IPS DF 6.9 (cell line): ENCODE measurements around the gene DCAF4L1.

ENCODE experiments used
- DNase-seq: peaks from one replicate; pipeline ENCODE4 v3.0.0-alpha.2; 2013; ENCODE audit warnings: low read depth, low spot score
- H3K27ac ChIP-seq: one replicate; pipeline ENCODE4 v1.5.1; 2013; ENCODE audit warnings: low read length, control low read depth
- H3K27me3 ChIP-seq: 2 replicates; pipeline ENCODE4 v1.6.1; 2013; ENCODE audit warnings: mild to moderate bottlenecking, low read length; ENCODE audit not compliant: control insufficient read depth, insufficient read depth
- H3K36me3 ChIP-seq: 2 replicates; pipeline ENCODE4 v1.6.1; 2013; ENCODE audit warnings: low read length; ENCODE audit not compliant: control insufficient read depth, insufficient read depth
- H3K4me1 ChIP-seq: 2 replicates; pipeline ENCODE4 v1.6.1; 2013; ENCODE audit warnings: low read length; ENCODE audit not compliant: control insufficient read depth, insufficient read depth
- H3K4me3 ChIP-seq: 2 replicates; pipeline ENCODE4 v1.5.1; 2013; ENCODE audit warnings: mild to moderate bottlenecking, low read length
- H3K9me3 ChIP-seq: 2 replicates; pipeline ENCODE4 v1.6.1; 2013; ENCODE audit warnings: low read length, inconsistent platforms; ENCODE audit not compliant: control insufficient read depth, insufficient read depth
- WGBS: extraction: QIAGEN DNeasy Blood & Tissue Kit; methylation state at CpG from one replicate; pipeline ENCODE4 v1.1.7; 2013; ENCODE audit warnings: mixed read lengths, missing lambda C conversion rate; ENCODE audit not compliant: insufficient read length, insufficient coverage; 5-methylcytosine and 5-hydroxymethylcytosine counted together

Gene DCAF4L1, protein sequence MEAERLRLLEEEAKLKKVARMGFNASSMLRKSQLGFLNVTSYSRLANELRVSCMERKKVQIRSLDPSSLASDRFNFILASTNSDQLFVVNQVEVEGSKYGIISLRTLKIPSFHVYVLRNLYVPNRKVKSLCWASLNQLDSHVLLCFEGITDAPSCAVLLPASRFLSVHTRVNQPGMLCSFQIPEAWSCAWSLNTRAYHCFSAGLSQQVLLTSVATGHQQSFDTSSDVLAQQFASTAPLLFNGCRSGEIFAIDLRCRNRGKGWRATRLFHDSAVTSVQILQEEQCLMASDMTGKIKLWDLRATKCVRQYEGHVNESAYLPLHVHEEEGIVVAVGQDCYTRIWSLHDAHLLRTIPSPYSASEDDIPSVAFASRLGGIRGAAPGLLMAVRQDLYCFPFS

DNA sequence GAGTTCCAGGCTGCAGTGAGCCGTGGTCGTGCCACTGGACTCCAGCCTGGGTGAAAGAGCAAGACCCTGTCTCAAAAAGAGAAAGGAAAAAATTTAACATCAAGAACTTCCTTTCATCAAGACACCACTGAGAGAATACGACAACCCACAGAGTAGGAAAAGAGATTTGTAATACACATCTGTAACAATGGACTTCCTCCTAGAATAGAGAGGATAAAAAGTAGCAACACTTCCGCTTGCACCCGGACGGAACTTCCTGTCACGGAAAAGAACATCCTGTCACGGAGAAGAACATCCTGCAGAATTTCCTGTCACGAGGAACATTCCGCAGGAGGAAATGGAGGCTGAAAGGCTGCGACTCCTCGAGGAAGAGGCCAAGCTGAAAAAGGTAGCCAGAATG lies at the start of gene DCAF4L1:
TSS of gene DCAF4L1 (plus strand) at position 301 of the 400 bp plus-strand sequence. CDS start at position 338, 37 bp downstream.
- no CpG with 5 or more reads among the region's 12 CpGs for WGBS
- H3K36me3 ChIP-seq = no peaks in the 10 kb centered on the region
- H3K9me3 ChIP-seq = no peaks in the 10 kb centered on the region
- DNase-seq = no peak
- no peaks in the 10 kb centered on the region for H3K27me3 ChIP-seq
- H3K27ac ChIP-seq = no peak within 1 kb of the TSS
- peaks cover 4% of the 10 kb centered on the region for H3K4me1 ChIP-seq
- H3K4me3 ChIP-seq = no peak within 1 kb of the TSS

DNA sequence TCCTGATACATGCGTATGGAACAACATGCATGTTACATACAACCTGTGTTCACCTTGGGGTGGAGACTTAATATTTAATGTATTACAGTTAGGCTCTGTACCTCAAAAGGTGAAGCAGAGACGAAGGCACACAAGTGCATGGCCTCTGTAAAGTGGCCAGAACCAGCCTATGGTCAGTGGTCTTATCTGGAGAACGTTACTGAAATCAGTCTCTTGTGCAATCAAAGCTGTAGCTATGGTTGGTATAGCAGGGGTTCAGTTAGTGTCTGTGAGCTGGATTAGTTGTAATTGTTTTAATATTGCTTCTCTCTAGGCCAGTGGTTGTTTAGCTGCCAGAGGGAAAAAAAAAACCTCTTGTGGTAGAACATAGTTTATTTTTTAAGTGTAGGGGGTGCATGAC lies 48.6 kb upstream of the DCAF4L1 start:
- no CpG with 5 or more reads among the region's 3 CpGs for WGBS

GRCh38 chr4:41933997-41934503 lies 47.5 kb upstream of the DCAF4L1 start:
- 0 out of 2 replicates have a peak, but pooled peaks cover under 1% of the 10 kb centered on the region for H3K36me3 ChIP-seq
- WGBS = no CpG with 5 or more reads among the region's 10 CpGs
- H3K4me1 ChIP-seq = peaks cover 5% of the 10 kb centered on the region; the same call in 1 of the 2 replicates
- no peak for DNase-seq
- no peak overlapping the region for H3K27ac ChIP-seq
- no peak overlapping the region for H3K4me3 ChIP-seq
- no peaks in the 10 kb centered on the region for H3K9me3 ChIP-seq
- H3K27me3 ChIP-seq = no peaks in the 10 kb centered on the region

More for the DNA sequence above, 48.6 kb upstream of the DCAF4L1 start:
- Histone ChIP-seq H3K4me1 (peaks cover 5% of the 10 kb centered on the region; the same call in 1 of the 2 replicates), H3K27ac (no peak overlapping the region), H3K4me3 (no peak overlapping the region), H3K9me3 (no peaks in the 10 kb centered on the region), H3K36me3 (no peaks in the 10 kb centered on the region), H3K27me3 (no peaks in the 10 kb centered on the region)
- no peak for DNase-seq

- H3K9me3 ChIP-seq = no peaks in the 10 kb centered on the region
- no peak for DNase-seq
- WGBS = no CpG with 5 or more reads among the region's 9 CpGs
- no peaks in the 10 kb centered on the region for H3K27me3 ChIP-seq
- H3K36me3 ChIP-seq = 0 out of 2 replicates have a peak, but pooled peaks cover 2% of the 10 kb centered on the region
- H3K4me1 ChIP-seq = peaks cover 5% of the 10 kb centered on the region; the same call in 1 of the 2 replicates
- H3K27ac ChIP-seq = no peak overlapping the region
- H3K4me3 ChIP-seq = no peak overlapping the region; the same call in 1 of the 2 replicates
These were observed 47.0 kb upstream of the DCAF4L1 start for GRCh38 chr4:41934514-41934900.

DNA sequence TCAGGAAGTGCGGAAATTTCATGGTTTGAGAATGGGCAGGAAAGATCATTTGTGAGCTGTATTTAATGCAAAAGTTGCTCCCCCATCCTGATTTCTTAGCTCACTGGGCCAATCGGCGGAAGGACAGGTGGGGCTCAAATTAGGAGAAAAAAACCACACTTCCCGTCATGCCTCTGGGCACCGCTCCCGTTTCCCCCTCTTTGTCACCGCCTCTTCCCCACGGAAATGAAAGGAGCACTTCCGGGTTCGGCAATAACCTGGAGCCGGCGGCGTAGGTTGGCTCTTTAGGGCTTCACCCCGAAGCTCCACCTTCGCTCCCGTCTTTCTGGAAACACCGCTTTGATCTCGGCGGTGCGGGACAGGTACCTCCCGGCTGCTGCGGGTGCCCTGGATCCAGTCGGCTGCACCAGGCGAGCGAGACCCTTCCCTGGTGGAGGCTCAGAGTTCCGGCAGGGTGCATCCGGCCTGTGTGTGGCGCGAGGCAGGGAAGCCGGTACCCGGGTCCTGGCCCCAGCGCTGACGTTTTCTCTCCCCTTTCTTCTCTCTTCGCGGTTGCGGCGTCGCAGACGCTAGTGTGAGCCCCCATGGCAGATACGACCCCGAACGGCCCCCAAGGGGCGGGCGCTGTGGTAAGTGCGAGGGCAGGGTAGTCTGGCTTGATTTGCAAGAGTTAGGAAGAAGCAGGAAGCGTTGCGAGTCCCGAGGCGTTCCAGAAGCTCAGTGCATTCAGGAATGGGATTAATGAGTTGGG lies 46.5 kb upstream of the DCAF4L1 start, which contains the start of gene TMEM33:
TSS of gene TMEM33 (plus strand) at position 529 of the 751 bp plus-strand sequence. CDS start at position 585, 56 bp downstream.
- H3K27me3 ChIP-seq = no peaks in the 10 kb centered on the region
- H3K36me3 ChIP-seq = 0 out of 2 replicates have a peak, but pooled peaks cover 2% of the 10 kb centered on the region
- no peak within 1 kb of the TSS for H3K27ac ChIP-seq
- peaks cover 5% of the 10 kb centered on the region; the same call in 1 of the 2 replicates for H3K4me1 ChIP-seq
- no peaks in the 10 kb centered on the region for H3K9me3 ChIP-seq
- peak; percentile 85 for DNase-seq
- no CpG with 5 or more reads among the region's 49 CpGs for WGBS
- peak within 1 kb of the TSS; percentile 96 for H3K4me3 ChIP-seq

- H3K4me3 ChIP-seq = peak overlapping the region; percentile 96
- no peak for DNase-seq
- 0 out of 2 replicates have a peak, but pooled peaks cover 2% of the 10 kb centered on the region for H3K36me3 ChIP-seq
- no peak overlapping the region for H3K27ac ChIP-seq
- no peaks in the 10 kb centered on the region for H3K27me3 ChIP-seq
- no peaks in the 10 kb centered on the region for H3K9me3 ChIP-seq
- no CpG with 5 or more reads among the region's 12 CpGs for WGBS
- H3K4me1 ChIP-seq = peaks cover 5% of the 10 kb centered on the region; the same call in 1 of the 2 replicates
These were observed 45.9 kb upstream of the DCAF4L1 start for GRCh38 chr4:41935652-41936021.

DNA sequence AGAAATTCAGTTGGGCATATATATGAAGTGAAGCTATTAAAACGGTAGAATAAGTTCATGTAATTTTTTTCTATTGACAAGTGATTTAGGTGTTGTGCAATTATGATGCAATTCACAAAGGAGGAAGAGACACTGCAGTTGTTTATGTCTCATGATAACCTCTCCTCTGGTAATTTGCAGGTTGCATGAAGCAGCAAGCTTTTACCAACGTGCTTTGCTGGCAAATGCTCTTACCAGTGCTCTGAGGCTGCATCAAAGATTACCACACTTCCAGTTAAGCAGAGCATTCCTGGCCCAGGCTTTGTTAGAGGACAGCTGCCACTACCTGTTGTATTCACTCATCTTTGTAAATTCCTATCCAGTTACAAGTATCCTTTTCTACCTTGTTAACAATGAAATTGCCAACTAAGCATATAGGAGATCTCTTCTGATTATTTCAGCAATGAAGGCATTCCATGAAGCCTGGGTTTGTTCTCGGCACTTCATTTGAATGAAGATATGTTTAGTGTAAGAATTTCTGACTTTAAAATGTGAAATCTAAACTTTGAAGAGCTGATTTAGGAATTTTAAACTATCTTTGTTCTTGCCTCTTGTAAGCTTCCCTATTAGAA lies 42.4 kb upstream of the DCAF4L1 start:
- no peak overlapping the region for H3K27ac ChIP-seq
- WGBS = 100% methylated on average over 1 of the region's 3 CpGs

GRCh38 chr4:41940834-41941233 lies 40.7 kb upstream of the DCAF4L1 start:
- Histone ChIP-seq H3K27me3 (no peaks in the 10 kb centered on the region), H3K27ac (no peak overlapping the region), H3K4me3 (no peak overlapping the region), H3K36me3 (0 out of 2 replicates have a peak, but pooled peaks cover 2% of the 10 kb centered on the region), H3K4me1 (peaks cover 2% of the 10 kb centered on the region; the same call in 1 of the 2 replicates), H3K9me3 (no peaks in the 10 kb centered on the region)
- no peak for DNase-seq

More for the DNA sequence above, 42.4 kb upstream of the DCAF4L1 start:
- Histone ChIP-seq H3K4me3 (no peak overlapping the region), H3K9me3 (no peaks in the 10 kb centered on the region), H3K27me3 (no peaks in the 10 kb centered on the region), H3K36me3 (0 out of 2 replicates have a peak, but pooled peaks cover 2% of the 10 kb centered on the region), H3K4me1 (peaks cover 5% of the 10 kb centered on the region; the same call in 1 of the 2 replicates)
- no peak for DNase-seq

DNA sequence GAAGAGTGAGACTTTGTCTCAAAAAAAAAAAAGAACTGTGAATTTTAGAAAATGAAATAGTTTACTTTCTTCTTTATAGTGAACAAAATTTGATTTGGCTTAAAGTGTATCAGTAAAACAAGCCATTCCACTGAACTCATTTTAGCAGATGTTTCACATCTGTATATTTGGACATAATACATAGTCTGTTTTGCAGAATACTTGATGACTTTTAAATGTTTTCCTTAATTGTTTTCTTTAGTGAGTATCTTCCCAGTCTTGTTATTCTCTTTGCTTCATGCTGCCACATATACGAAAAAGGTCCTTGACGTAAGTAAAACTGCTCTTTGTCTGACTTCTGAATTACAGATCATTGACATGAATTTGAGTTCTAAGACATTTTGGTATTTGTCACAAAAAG lies 38.0 kb upstream of the DCAF4L1 start:
- 0 out of 2 replicates have a peak, but pooled peaks cover 2% of the 10 kb centered on the region for H3K36me3 ChIP-seq

DNA sequence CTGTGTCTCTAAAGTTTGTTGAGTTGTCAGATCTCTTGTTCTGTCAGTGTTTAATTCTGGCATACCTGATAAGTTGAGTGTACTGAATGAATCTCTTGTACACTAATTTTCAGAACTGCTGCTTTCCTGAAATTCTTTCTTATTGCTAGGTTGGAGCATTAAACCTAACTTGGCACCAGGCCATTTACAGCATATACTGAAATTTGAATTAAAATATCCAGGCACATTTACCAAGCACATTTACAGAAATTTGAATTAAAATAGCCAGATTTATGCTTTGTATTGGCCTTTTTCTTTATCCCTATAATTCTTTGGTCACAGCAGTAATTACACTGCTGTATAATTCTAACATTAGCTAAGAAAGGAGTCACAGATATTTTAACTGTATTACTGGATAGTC lies 37.5 kb upstream of the DCAF4L1 start:
- no peak overlapping the region for H3K4me3 ChIP-seq
- no peaks in the 10 kb centered on the region for H3K27me3 ChIP-seq
- no peak overlapping the region for H3K27ac ChIP-seq
- H3K36me3 ChIP-seq = 0 out of 2 replicates have a peak, but pooled peaks cover 2% of the 10 kb centered on the region
- H3K9me3 ChIP-seq = no peaks in the 10 kb centered on the region
- no peak for DNase-seq
- H3K4me1 ChIP-seq = no peaks in the 10 kb centered on the region

More for the DNA sequence above, 38.0 kb upstream of the DCAF4L1 start:
- Histone ChIP-seq H3K27ac (no peak overlapping the region), H3K9me3 (no peaks in the 10 kb centered on the region), H3K27me3 (no peaks in the 10 kb centered on the region), H3K4me1 (no peaks in the 10 kb centered on the region), H3K4me3 (no peak overlapping the region)
- no CpG with 5 or more reads among the region's 2 CpGs for WGBS
- DNase-seq = no peak
